ENCODE results near the gene TJP1. TPM values are rescaled to one million over a fixed set of nuclear protein-coding genes. Genes with fewer than 3 reads are reported as not detected.

Gene TJP1
- total RNA-seq, 2 donors from 2014 or later = 86.9 to 110 TPM

- DNase-seq (ENCODE audit: low spot score) = no peak
- Histone ChIP-seq H3K9me3 (no peaks in the 10 kb centered on the region), H3K36me3 (no peaks in the 10 kb centered on the region), H3K4me3 (no peak overlapping the region), H3K4me1 (no peaks in the 10 kb centered on the region), H3K27ac (no peak overlapping the region), H3K27me3 (no peaks in the 10 kb centered on the region)
- TF ChIP-seq CTCF (IDR thresholded peaks at IDR 0.05) = no peak
Measured at GRCh38 chr15:29686079-29686425, 136.2 kb downstream of the TJP1 start.

- H3K27me3 ChIP-seq = no peaks in the 10 kb centered on the region
- no peaks in the 10 kb centered on the region for H3K4me1 ChIP-seq
- H3K4me3 ChIP-seq = no peak overlapping the region
- no peak for DNase-seq (ENCODE audit: low spot score)
- H3K27ac ChIP-seq = no peak overlapping the region
- no peak for TF ChIP-seq CTCF (IDR thresholded peaks at IDR 0.05)
- H3K36me3 ChIP-seq = no peaks in the 10 kb centered on the region
- H3K9me3 ChIP-seq = no peaks in the 10 kb centered on the region
Measured at GRCh38 chr15:29685156-29686078, 136.9 kb downstream of the TJP1 start.

- TF ChIP-seq CTCF (IDR thresholded peaks at IDR 0.05) = no peak
- H3K36me3 ChIP-seq = no peaks in the 10 kb centered on the region
- no peaks in the 10 kb centered on the region for H3K4me1 ChIP-seq
- no peak overlapping the region for H3K4me3 ChIP-seq
- DNase-seq (ENCODE audit: low spot score) = no peak
- no peaks in the 10 kb centered on the region for H3K9me3 ChIP-seq
- H3K27ac ChIP-seq = no peak overlapping the region
- no peaks in the 10 kb centered on the region for H3K27me3 ChIP-seq
Measured at GRCh38 chr15:29682781-29683180, 139.5 kb downstream of the TJP1 start.

- Histone ChIP-seq H3K27me3 (no peaks in the 10 kb centered on the region), H3K9me3 (no peaks in the 10 kb centered on the region), H3K4me1 (no peaks in the 10 kb centered on the region), H3K36me3 (no peaks in the 10 kb centered on the region), H3K27ac (no peak overlapping the region), H3K4me3 (no peak overlapping the region)
- no peak for TF ChIP-seq CTCF (IDR thresholded peaks at IDR 0.05)
- no peak for DNase-seq (ENCODE audit: low spot score)
Measured at GRCh38 chr15:29682361-29682760, 139.9 kb downstream of the TJP1 start.

- no peak for DNase-seq (ENCODE audit: low spot score)
- no peak for TF ChIP-seq CTCF (IDR thresholded peaks at IDR 0.05)
- Histone ChIP-seq H3K27me3 (no peaks in the 10 kb centered on the region), H3K4me3 (no peak overlapping the region), H3K9me3 (no peaks in the 10 kb centered on the region), H3K27ac (no peak overlapping the region), H3K4me1 (no peaks in the 10 kb centered on the region), H3K36me3 (no peaks in the 10 kb centered on the region)
Measured at GRCh38 chr15:29681946-29682345, 140.3 kb downstream of the TJP1 start.

Measured in right atrium auricular region (tissue), 2 donors.